Uterus (tissue), 4 donors: Measurements from ENCODE around the gene TM4SF20. TPM values are rescaled to one million over a fixed set of nuclear protein-coding genes. Genes with fewer than 3 reads are reported as not detected.

ENCODE experiments used
- DNase-seq, 2 donors: peaks; one replicate each; pipeline ENCODE4 v3.0.0-alpha.2; 2019 to 2020
- H3K27ac ChIP-seq, 2 donors: fragments of 200-600 bp; sonication (generic); 1 replicate in 1 of 2; 2 replicates in 1 of 2; pipeline ENCODE4 v1.5.1; 2016 to 2018
- H3K27me3 ChIP-seq, 2 donors: fragments of 200-600 bp; sonication (generic); one replicate each; pipeline ENCODE4 v1.5.1; 2018 to 2019; ENCODE audit warnings: control low read depth in 1 of 2
- H3K36me3 ChIP-seq, 2 donors: fragments of 200-600 bp; sonication (generic); one replicate each; pipeline ENCODE4 v1.5.1; 2019; ENCODE audit warnings: control low read depth in 1 of 2
- H3K4me1 ChIP-seq, 2 donors: fragments of 200-600 bp; sonication (generic); one replicate each; pipeline ENCODE4 v1.5.1; 2018 to 2019; ENCODE audit warnings: control low read depth in 1 of 2
- H3K4me3 ChIP-seq, 2 donors: fragments of 200-600 bp; sonication (generic); 1 replicate in 1 of 2; 2 replicates in 1 of 2; pipeline ENCODE4 v1.5.1; 2018 to 2019; ENCODE audit warnings: mild to moderate bottlenecking in 1 of 2
- H3K9me3 ChIP-seq, 2 donors: fragments of 200-600 bp; sonication (generic); one replicate each; pipeline ENCODE4 v1.5.1; 2019; ENCODE audit warnings: control low read depth in 1 of 2
- CTCF ChIP-seq, 4 experiments: fragments of 200-600 bp in 2 of 4; fragments of 450-650 bp in 2 of 4; sonication (generic) in 2 of 4; IDR thresholded peaks; one replicate each; pipeline ENCODE4 v1.5.1; 2016 to 2019; ENCODE audit warnings: antibody characterized with exemption in 4 of 4, mild to moderate bottlenecking in 2 of 4, moderate library complexity in 1 of 4
- POLR2A ChIP-seq, 2 donors: fragments of 450-650 bp; IDR thresholded peaks; one replicate each; pipeline ENCODE4 v1.6.1; 2016; ENCODE audit warnings: antibody characterized with exemption in 2 of 2, mild to moderate bottlenecking in 1 of 2, moderate library complexity in 1 of 2
- intact Hi-C: fragments of 100-400 bp; cut with DNase I; formaldehyde crosslinking; loops from one replicate; pipeline ENCODE4 v1.15.1; 2023; ENCODE audit warnings: low total_unique reads
- total RNA-seq, 4 donors: library from RNA; depleted of rRNA in 3 of 4; stranded (reverse); fragments of >200 nt in 3 of 4; gene quantifications; one replicate each; pipeline versions ENCODE4 v1.1.0 to v1.2.4, GENCODE V29; 2014 to 2023
- donor health status: DM: yes; HTN: yes; CAD: no.

The TM4SF20 gene
- total RNA-seq, 4 donors from 2014 or later: not detected

- intact Hi-C loops: no loop called here
- Histone ChIP-seq H3K4me3 (no peak overlapping the region), H3K9me3 (no peaks in the 10 kb centered on the region), H3K27ac (no peak overlapping the region), H3K36me3 (no peaks in the 10 kb centered on the region), H3K27me3 (no peaks in the 10 kb centered on the region), H3K4me1 (no peaks in the 10 kb centered on the region)
- no peak for DNase-seq
- TF ChIP-seq CTCF (IDR thresholded peaks at IDR 0.05) (no peak), POLR2A (IDR thresholded peaks at IDR 0.05) (no peak)
Observed at GRCh38 chr2:227378371-227378782, 729 bp downstream of the TM4SF20 start.

DNA sequence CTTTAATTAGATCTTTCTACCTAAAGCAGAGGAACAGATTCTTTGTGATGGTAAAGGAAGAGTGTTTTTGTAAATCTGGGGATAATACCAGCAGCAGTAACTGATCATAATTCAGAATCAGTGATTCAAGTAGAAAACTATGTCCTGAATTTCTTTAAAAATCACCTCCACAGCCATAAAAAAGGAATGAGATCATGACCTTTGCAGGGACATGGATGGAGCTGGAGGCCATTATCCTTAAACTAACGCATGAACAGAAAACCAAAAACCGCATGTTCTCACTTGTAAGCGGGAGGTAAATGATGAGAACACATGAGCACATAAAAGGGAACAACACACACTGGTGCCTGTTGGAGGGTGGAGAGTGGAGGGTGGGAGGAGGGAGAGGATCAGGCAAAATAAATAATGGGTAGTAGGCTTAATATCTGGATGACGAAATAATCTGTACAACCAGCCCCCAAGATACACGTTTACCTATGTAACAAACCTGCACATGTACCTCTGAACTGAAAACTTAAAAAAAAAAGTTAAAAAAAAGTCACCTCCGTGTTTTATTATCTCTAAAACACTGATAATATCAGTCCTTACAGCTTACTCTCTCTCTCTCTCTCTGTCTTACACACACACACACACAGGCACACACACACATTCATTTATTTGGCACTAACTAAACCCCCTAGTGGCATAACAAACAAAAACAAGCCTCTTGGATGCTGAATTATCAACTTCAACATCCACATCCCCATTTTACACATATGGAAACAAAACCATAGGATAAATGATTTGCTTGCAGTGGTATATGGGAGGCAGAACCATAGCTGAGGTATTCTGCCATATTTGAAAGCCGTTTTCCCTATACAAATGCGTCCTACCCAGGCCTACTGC lies 1.4 kb downstream of the TM4SF20 start:
- H3K4me3 ChIP-seq: no peak overlapping the region
- intact Hi-C loops: no loop called here
- H3K27ac ChIP-seq: no peak overlapping the region
- H3K36me3 ChIP-seq: no peaks in the 10 kb centered on the region
- H3K9me3 ChIP-seq: no peaks in the 10 kb centered on the region
- TF ChIP-seq CTCF (IDR thresholded peaks at IDR 0.05) (no peak), POLR2A (IDR thresholded peaks at IDR 0.05) (no peak)
- H3K4me1 ChIP-seq: no peaks in the 10 kb centered on the region
- no peaks in the 10 kb centered on the region for H3K27me3 ChIP-seq
- no peak for DNase-seq

GRCh38 chr2:227376656-227377396 lies 2.3 kb downstream of the TM4SF20 start:
- H3K27me3 ChIP-seq: no peaks in the 10 kb centered on the region
- no peaks in the 10 kb centered on the region for H3K9me3 ChIP-seq
- H3K27ac ChIP-seq: no peak overlapping the region
- intact Hi-C loops: no loop called here
- H3K4me3 ChIP-seq: no peak overlapping the region
- DNase-seq: no peak
- H3K36me3 ChIP-seq: no peaks in the 10 kb centered on the region
- H3K4me1 ChIP-seq: no peaks in the 10 kb centered on the region
- no peak for TF ChIP-seq CTCF (IDR thresholded peaks at IDR 0.05)
- no peak for TF ChIP-seq POLR2A (IDR thresholded peaks at IDR 0.05)

- Histone ChIP-seq H3K9me3 (no peaks in the 10 kb centered on the region), H3K4me1 (no peaks in the 10 kb centered on the region), H3K4me3 (no peak overlapping the region), H3K27me3 (no peaks in the 10 kb centered on the region), H3K36me3 (no peaks in the 10 kb centered on the region), H3K27ac (no peak overlapping the region)
- TF ChIP-seq CTCF (IDR thresholded peaks at IDR 0.05): no peak
- no peak for TF ChIP-seq POLR2A (IDR thresholded peaks at IDR 0.05)
- DNase-seq: no peak
- intact Hi-C loops: no loop called here
Observed at GRCh38 chr2:227374158-227374557, 4.9 kb downstream of the TM4SF20 start.

- H3K36me3 ChIP-seq: no peaks in the 10 kb centered on the region
- no peak for DNase-seq
- intact Hi-C loops: no loop called here
- no peaks in the 10 kb centered on the region for H3K9me3 ChIP-seq
- no peaks in the 10 kb centered on the region for H3K4me1 ChIP-seq
- TF ChIP-seq CTCF (IDR thresholded peaks at IDR 0.05) (no peak), POLR2A (IDR thresholded peaks at IDR 0.05) (no peak)
- H3K27ac ChIP-seq: no peak overlapping the region
- no peaks in the 10 kb centered on the region for H3K27me3 ChIP-seq
- H3K4me3 ChIP-seq: no peak overlapping the region
Observed at GRCh38 chr2:227373389-227373788, 5.7 kb downstream of the TM4SF20 start.
